Activated T-helper 2 cell treated with anti-CD3 and anti-CD28 coated beads, Interferon-gamma antibody, Interleukin-2, Interleukin-4, amounts not matched to agents 10 μg/mL and 5 μg/mL and 100 μg/mL, durations not matched to agents 14 hours and 24 hours and 36 hours (primary cell): Measurements from ENCODE around the gene RIN3. TPM values are rescaled to one million over a fixed set of nuclear protein-coding genes. Genes with fewer than 3 reads are reported as not detected.

ENCODE experiments used
- DNase-seq: peaks from one replicate; pipeline ENCODE4 v3.0.0; 2021; ENCODE audit warnings: low spot score
- H3K27ac Mint-ChIP-seq: one replicate; pipeline ENCODE4 v1.8.0; 2021; ENCODE audit warnings: mixed read lengths
- H3K27me3 Mint-ChIP-seq: one replicate; pipeline ENCODE4 v1.8.0; 2021; ENCODE audit warnings: low read depth, mixed read lengths
- H3K36me3 Mint-ChIP-seq: one replicate; pipeline ENCODE4 v1.8.0; 2021; ENCODE audit warnings: low read depth, mixed read lengths
- H3K4me1 Mint-ChIP-seq: one replicate; pipeline ENCODE4 v1.8.0; 2021; ENCODE audit warnings: low read depth, mixed read lengths
- H3K4me3 Mint-ChIP-seq: one replicate; pipeline ENCODE4 v1.8.0; 2021; ENCODE audit warnings: low read depth, mild to moderate bottlenecking, moderate library complexity, mixed read lengths
- H3K9me3 Mint-ChIP-seq: one replicate; pipeline ENCODE4 v1.8.0; 2021; ENCODE audit warnings: mixed read lengths
- intact Hi-C: fragments of 100-400 bp; cut with micrococcal nuclease; formaldehyde crosslinking; loops from one replicate; pipeline ENCODE4 v1.15.1; 2023
- total RNA-seq: library from RNA; stranded (reverse); gene quantifications from 2 replicates; pipeline ENCODE4 v1.2.3, GENCODE V29; 2022

The RIN3 gene
- total RNA-seq, 1 donor from 2014 or later = 21.1 TPM

DNA sequence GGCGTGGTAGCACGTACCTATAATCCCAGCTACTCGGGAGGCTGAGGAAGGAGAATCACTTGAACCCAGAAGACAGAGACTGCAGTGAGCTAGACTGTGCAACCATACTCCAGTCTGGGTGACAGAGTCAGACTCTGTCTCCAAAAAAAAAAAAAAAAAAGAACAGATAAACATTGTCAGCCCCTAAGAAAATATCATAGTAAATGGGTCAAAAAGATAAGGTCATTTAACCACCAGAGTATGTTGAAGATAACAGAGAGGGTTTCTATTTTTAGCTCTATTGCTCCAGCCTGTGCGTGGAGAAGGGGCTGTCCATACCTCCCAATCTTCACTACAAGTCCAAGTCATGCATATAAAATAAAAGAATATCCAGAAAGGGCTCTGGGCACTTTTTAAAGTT, 219.4 kb downstream of the RIN3 start:
- Mint-ChIP-seq H3K9me3 (peaks cover 13% of the 10 kb centered on the region), H3K4me1 (peaks cover 22% of the 10 kb centered on the region), H3K27ac (no peak overlapping the region), H3K4me3 (no peak overlapping the region), H3K36me3 (peaks cover 5% of the 10 kb centered on the region), H3K27me3 (peaks cover 64% of the 10 kb centered on the region)
- intact Hi-C loops = no loop called here
- DNase-seq = no peak

DNA sequence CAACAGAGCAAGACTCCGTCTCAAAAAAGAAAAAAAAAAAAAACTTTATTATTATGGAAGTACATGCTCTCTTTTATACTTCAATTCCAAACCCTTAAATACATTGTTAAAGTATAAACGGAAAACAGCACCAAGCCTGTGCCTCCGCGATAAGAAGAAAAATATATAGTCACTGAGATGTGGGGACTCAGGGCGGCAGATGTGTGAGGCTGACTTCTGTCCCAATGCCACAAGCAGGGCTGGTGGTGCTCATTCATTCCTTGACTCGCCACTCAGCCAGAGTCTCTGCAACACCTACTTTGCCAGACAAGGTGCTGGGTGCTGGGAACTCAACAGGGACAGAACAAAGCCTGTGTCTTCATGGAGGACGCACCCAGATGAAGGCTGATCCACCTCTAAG, 221.0 kb downstream of the RIN3 start:
- intact Hi-C loops = no loop called here
- no peak overlapping the region for H3K27ac Mint-ChIP-seq
- H3K27me3 Mint-ChIP-seq = peaks cover 64% of the 10 kb centered on the region
- H3K4me1 Mint-ChIP-seq = peaks cover 11% of the 10 kb centered on the region
- no peak for DNase-seq
- H3K4me3 Mint-ChIP-seq = no peak overlapping the region
- H3K9me3 Mint-ChIP-seq = peaks cover 13% of the 10 kb centered on the region
- H3K36me3 Mint-ChIP-seq = peaks cover 5% of the 10 kb centered on the region

DNA sequence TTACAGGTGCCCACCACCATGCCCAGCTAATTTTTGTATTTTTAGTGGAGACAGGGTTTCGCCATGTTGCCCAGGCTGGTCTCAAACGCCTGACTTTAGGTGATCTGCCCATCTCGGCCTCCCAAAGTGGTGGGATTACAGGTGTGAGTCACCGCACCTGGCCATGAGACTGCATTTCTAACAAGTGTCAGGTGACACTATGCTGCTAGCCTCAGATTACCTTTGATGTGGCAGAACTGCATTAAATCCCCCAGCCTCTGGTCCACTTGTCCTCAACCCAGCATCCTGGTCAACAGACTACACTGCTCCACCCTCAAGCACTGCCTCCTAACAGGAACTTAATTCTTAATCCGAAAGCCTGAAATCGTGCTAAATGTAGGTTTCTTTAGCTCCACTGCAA, 221.8 kb downstream of the RIN3 start:
- H3K27me3 Mint-ChIP-seq = peaks cover 66% of the 10 kb centered on the region
- H3K4me1 Mint-ChIP-seq = peaks cover 6% of the 10 kb centered on the region
- intact Hi-C loops = no loop called here
- H3K36me3 Mint-ChIP-seq = peaks cover 5% of the 10 kb centered on the region
- peaks cover 13% of the 10 kb centered on the region for H3K9me3 Mint-ChIP-seq
- H3K4me3 Mint-ChIP-seq = no peak overlapping the region
- no peak for DNase-seq
- H3K27ac Mint-ChIP-seq = no peak overlapping the region

DNA sequence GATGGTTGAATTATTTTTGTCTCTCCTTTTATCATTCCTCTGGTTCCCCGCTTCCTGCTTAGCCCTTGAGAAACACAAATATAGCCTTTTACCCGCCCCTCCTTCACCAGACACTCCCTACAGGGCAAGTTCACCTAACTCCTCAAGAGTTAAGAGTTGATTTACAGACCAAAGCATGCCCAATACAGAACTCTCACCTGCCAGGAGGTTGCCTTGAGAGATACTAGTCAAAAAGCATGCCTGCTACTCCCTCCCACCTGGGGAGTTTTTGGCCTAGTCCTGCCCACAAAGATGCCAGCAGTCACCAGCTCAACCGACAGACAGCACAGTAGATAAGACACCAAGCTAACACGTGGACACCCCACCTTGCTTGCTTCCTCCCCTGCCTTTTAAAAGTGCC, 223.6 kb downstream of the RIN3 start:
- intact Hi-C loops = no loop called here
- no peak for DNase-seq
- no peaks in the 10 kb centered on the region for H3K36me3 Mint-ChIP-seq

DNA sequence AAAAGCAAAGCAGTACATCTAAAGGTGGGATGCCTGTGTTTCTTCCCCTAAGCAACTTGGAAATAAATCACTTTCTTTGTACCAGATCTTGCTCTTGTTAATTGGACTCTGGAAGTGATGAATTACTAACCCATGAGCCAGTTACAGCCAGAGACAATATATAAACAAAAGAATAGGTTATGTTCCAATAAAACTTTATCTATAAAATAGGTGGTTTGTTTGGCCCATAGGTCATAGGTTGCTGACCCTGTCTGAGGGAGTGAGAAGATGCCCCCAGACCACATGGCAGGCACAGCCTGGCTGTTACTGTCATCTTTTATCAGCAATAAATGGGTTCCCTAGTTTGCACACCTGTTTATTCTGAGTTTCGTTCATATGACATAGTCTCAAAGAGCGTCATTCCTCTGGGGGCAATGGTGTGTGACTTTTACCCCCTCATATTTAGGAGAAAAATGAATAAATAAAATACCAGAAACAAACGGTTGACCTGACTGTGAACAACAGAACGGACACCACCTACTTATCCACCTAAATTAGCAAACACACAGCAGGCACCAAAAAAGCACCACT, 224.1 kb downstream of the RIN3 start:
- Mint-ChIP-seq H3K36me3 (no peaks in the 10 kb centered on the region), H3K4me1 (peaks cover 6% of the 10 kb centered on the region), H3K27me3 (peaks cover 58% of the 10 kb centered on the region), H3K27ac (no peak overlapping the region), H3K9me3 (no peaks in the 10 kb centered on the region), H3K4me3 (no peak overlapping the region)
- no peak for DNase-seq
- intact Hi-C loops = no loop called here

More for the DNA sequence above, 223.6 kb downstream of the RIN3 start:
- Mint-ChIP-seq H3K27me3 (peaks cover 61% of the 10 kb centered on the region), H3K27ac (no peak overlapping the region), H3K9me3 (no peaks in the 10 kb centered on the region), H3K4me1 (peaks cover 6% of the 10 kb centered on the region), H3K4me3 (no peak overlapping the region)

Other genes with a start within 250 kb of the RIN3 start
- not detected in 2 replicates for gene SLC24A4, start 190.6 kb upstream of the RIN3 start, total RNA-seq
- 1.1 and 1.3 TPM in 2 replicates for gene LGMN, start 234.8 kb downstream of the RIN3 start, total RNA-seq